ENCODE results near the gene EBF4. TPM values are rescaled to one million over a fixed set of nuclear protein-coding genes. Genes with fewer than 3 reads are reported as not detected.

Gene EBF4
- total RNA-seq, 1 experiment from 2014 or later: 11.4 TPM

DNA sequence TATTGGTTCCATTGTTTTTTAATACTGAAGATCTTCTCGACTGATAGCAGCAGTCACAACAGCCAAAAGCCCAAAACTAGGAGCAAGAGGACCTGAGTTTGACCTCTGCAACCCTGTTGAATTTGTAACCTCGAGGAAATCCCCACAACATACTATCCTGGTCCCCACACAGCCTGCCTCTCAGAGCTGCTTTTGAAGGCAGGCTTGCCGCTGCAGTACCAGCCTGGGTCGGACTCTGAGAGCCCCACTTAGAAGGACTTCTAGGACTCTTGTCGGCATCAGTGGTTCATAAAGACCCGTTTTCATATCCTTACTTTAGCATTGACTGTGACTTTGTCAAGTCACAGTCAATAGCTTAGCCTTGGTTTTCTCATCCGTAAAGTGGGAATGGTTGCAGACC lies 49.3 kb downstream of the EBF4 start:
- Histone ChIP-seq H4K20me1 (ENCODE audit: insufficient read depth) (no peaks in the 10 kb centered on the region), H3K9ac (ENCODE audit: low read length) (no peak overlapping the region), H3K4me3 (replicated peaks in 1 of 2; ENCODE audit: low read depth in 1 of 2, low read length in 2 of 2) (no peak overlapping the region), H3K4me2 (ENCODE audit: low read length) (no peak overlapping the region), H3K9me3 (ENCODE audit: control insufficient read depth in 1 of 2, insufficient read depth in 1 of 2, low read depth in 1 of 2, low read length in 2 of 2) (no peaks in the 10 kb centered on the region), H3K9me2 (ENCODE audit: insufficient read depth) (no peaks in the 10 kb centered on the region), H3K27me3 (ENCODE audit: insufficient read depth, low read length) (no peaks in the 10 kb centered on the region), H3K4me1 (ENCODE audit: control insufficient read depth in 1 of 2, insufficient read depth in 2 of 2, low read length in 2 of 2) (peaks cover 0 to 8% of the 10 kb centered on the region in 2 experiments; a peak in 2 of 4 replicates), H2AFZ (ENCODE audit: low read depth, low read length, poor library complexity, severe bottlenecking) (no peak overlapping the region), H3K27ac (ENCODE audit: low read depth, low read length) (no peak overlapping the region), H3K79me2 (ENCODE audit: insufficient read depth, low read length) (no peaks in the 10 kb centered on the region), H3K36me3 (ENCODE audit: control insufficient read depth in 1 of 2, insufficient read depth in 2 of 2, low read length in 2 of 2) (no peaks in the 10 kb centered on the region)
- no peak for ATAC-seq
- BruUV-seq (replicated peaks): no TSS peak
- POLR2A ChIA-PET: no interaction called here
- intact Hi-C loops (cut with micrococcal nuclease): loop anchor here (2.0 kb wide), 1 partner anchor 53 kb away; no protein-coding TSS in a partner anchor
- CTCF ChIA-PET: interaction anchor here (0.9 to 2.0 kb wide), 4 partner anchors 11 to 259 kb away, joined by 3 to 5 read pairs (median 4); no protein-coding TSS in a partner anchor
- DNase-seq (ENCODE audit: low read depth, low spot score): no peak
- RAD21 ChIA-PET (ENCODE audit: low non-redundant PET in 1 of 2, low total read pairs in 2 of 2, uncharacterized antibody in 2 of 2, unreplicated experiment in 2 of 2): no interaction called here
- no peak for TF ChIP-seq FOSL1 (IDR thresholded peaks at IDR 0.05; ENCODE audit: low read depth)
- TF ChIP-seq, protein P1, sequence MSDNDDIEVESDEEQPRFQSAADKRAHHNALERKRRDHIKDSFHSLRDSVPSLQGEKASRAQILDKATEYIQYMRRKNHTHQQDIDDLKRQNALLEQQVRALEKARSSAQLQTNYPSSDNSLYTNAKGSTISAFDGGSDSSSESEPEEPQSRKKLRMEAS (IDR thresholded peaks at IDR 0.05): no peak
- TF ChIP-seq RAD21 (IDR thresholded peaks at IDR 0.05; ENCODE audit: low read depth): no peak
- TF ChIP-seq POLR2A (IDR thresholded peaks at IDR 0.05; ENCODE audit: borderline replicate concordance, extremely low read depth, insufficient read depth, insufficient read length): no peak
- TF ChIP-seq YY1 (IDR thresholded peaks at IDR 0.05; ENCODE audit: extremely low read depth, insufficient replicate concordance, low read depth, low read length): no peak
- TF ChIP-seq, protein P2, sequence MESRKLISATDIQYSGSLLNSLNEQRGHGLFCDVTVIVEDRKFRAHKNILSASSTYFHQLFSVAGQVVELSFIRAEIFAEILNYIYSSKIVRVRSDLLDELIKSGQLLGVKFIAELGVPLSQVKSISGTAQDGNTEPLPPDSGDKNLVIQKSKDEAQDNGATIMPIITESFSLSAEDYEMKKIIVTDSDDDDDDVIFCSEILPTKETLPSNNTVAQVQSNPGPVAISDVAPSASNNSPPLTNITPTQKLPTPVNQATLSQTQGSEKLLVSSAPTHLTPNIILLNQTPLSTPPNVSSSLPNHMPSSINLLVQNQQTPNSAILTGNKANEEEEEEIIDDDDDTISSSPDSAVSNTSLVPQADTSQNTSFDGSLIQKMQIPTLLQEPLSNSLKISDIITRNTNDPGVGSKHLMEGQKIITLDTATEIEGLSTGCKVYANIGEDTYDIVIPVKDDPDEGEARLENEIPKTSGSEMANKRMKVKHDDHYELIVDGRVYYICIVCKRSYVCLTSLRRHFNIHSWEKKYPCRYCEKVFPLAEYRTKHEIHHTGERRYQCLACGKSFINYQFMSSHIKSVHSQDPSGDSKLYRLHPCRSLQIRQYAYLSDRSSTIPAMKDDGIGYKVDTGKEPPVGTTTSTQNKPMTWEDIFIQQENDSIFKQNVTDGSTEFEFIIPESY (IDR thresholded peaks at IDR 0.05; ENCODE audit: extremely low read depth, insufficient replicate concordance, low read length): no peak
- TF ChIP-seq, protein P3, sequence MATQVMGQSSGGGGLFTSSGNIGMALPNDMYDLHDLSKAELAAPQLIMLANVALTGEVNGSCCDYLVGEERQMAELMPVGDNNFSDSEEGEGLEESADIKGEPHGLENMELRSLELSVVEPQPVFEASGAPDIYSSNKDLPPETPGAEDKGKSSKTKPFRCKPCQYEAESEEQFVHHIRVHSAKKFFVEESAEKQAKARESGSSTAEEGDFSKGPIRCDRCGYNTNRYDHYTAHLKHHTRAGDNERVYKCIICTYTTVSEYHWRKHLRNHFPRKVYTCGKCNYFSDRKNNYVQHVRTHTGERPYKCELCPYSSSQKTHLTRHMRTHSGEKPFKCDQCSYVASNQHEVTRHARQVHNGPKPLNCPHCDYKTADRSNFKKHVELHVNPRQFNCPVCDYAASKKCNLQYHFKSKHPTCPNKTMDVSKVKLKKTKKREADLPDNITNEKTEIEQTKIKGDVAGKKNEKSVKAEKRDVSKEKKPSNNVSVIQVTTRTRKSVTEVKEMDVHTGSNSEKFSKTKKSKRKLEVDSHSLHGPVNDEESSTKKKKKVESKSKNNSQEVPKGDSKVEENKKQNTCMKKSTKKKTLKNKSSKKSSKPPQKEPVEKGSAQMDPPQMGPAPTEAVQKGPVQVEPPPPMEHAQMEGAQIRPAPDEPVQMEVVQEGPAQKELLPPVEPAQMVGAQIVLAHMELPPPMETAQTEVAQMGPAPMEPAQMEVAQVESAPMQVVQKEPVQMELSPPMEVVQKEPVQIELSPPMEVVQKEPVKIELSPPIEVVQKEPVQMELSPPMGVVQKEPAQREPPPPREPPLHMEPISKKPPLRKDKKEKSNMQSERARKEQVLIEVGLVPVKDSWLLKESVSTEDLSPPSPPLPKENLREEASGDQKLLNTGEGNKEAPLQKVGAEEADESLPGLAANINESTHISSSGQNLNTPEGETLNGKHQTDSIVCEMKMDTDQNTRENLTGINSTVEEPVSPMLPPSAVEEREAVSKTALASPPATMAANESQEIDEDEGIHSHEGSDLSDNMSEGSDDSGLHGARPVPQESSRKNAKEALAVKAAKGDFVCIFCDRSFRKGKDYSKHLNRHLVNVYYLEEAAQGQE (IDR thresholded peaks at IDR 0.05; ENCODE audit: low read depth): no peak
- no peak for TF ChIP-seq EZH2phosphoT487 (IDR thresholded peaks at IDR 0.05; ENCODE audit: borderline replicate concordance)
- TF ChIP-seq JUND (IDR thresholded peaks at IDR 0.05): no peak
